ENCODE measurements around the gene CTNNA2. TPM values are rescaled to one million over a fixed set of nuclear protein-coding genes. Genes with fewer than 3 reads are reported as not detected.

Gene CTNNA2
- total and polyA plus RNA-seq, 9 of the 15 experiments (the other 6 are each of a cell fraction or from before 2014, with no cell fraction given): 0.03 to 0.40 (median 0.15) TPM

DNA sequence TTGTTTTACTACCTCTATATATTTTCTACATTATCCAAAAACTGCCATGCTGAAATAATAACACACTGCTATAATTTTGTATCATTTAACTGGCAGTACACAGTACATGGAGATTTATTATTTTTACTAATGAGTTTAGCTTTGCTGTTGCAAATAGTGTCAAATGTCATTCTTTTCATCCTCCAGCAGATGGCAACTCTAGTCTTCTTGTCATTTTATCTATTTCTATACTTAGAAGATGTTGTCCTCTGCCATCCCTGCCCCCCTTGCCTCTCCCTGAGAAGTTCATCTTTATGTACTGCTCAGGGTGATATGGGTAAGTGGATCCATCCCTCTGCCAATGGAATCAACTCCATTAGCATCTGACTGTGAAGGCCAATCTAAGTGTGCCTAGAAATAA lies 813.4 kb downstream of the CTNNA2 start:
- FAIRE-seq: peak; percentile 61
- no peak overlapping the region for H2AFZ ChIP-seq (ENCODE audit: low read depth, low read length)
- H3K9me1 ChIP-seq (ENCODE audit: control insufficient read depth, insufficient read depth, low read length): no peaks in the 10 kb centered on the region
- intact Hi-C loops (cut with micrococcal nuclease) (loop anchor here (1.0 to 10.0 kb wide), 4 partner anchors 56 to 391 kb away; no protein-coding TSS in a partner anchor), in situ Hi-C loops (cut with MboI) (loop anchor here (5.0 kb wide), 1 partner anchor 101 kb away; no protein-coding TSS in a partner anchor)
- H3K9ac ChIP-seq (ENCODE audit: insufficient read depth in 1 of 2, low read depth in 2 of 2, low read length in 2 of 2): no peak overlapping the region
- no peak for TF ChIP-seq TCF7 (IDR thresholded peaks at IDR 0.05; ENCODE audit: borderline replicate concordance)
- TF ChIP-seq DEAF1 (CRISPR knock-in tag; IDR thresholded peaks at IDR 0.05): 0 out of 2 replicates have a peak, but pooled peaks have one; percentile 24
- TF ChIP-seq ARID2 (IDR thresholded peaks at IDR 0.05): 0 out of 2 replicates have a peak, but pooled peaks have one; percentile 44
- peak; percentile 58 for TF ChIP-seq SMC3 (conservative IDR thresholded peaks at IDR 0.05; ENCODE audit: insufficient read depth, low read depth, low read length)
- TF ChIP-seq, protein P1, sequence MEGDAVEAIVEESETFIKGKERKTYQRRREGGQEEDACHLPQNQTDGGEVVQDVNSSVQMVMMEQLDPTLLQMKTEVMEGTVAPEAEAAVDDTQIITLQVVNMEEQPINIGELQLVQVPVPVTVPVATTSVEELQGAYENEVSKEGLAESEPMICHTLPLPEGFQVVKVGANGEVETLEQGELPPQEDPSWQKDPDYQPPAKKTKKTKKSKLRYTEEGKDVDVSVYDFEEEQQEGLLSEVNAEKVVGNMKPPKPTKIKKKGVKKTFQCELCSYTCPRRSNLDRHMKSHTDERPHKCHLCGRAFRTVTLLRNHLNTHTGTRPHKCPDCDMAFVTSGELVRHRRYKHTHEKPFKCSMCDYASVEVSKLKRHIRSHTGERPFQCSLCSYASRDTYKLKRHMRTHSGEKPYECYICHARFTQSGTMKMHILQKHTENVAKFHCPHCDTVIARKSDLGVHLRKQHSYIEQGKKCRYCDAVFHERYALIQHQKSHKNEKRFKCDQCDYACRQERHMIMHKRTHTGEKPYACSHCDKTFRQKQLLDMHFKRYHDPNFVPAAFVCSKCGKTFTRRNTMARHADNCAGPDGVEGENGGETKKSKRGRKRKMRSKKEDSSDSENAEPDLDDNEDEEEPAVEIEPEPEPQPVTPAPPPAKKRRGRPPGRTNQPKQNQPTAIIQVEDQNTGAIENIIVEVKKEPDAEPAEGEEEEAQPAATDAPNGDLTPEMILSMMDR (IDR thresholded peaks at IDR 0.05 in 2 of 3, conservative IDR thresholded peaks at IDR 0.05 in 1 of 3; ENCODE audit: insufficient read depth in 2 of 3, low read depth in 1 of 3, low read length in 3 of 3): peak; percentile 35 to 63 (median 39); a peak in 4 of 6 replicates
- peak; percentile 83 for TF ChIP-seq REST (IDR thresholded peaks at IDR 0.05; ENCODE audit: borderline replicate concordance)
- no peak for TF ChIP-seq REST (CRISPR knock-in tag; IDR thresholded peaks at IDR 0.05; ENCODE audit: low read depth)
- TF ChIP-seq RAD21 (CRISPR knock-in tag; conservative IDR thresholded peaks at IDR 0.05 in 1 of 2, IDR thresholded peaks at IDR 0.05 in 1 of 2): peak; percentile 76 to 87
- TF ChIP-seq ZBTB1 (CRISPR knock-in tag; IDR thresholded peaks at IDR 0.05; ENCODE audit: borderline replicate concordance, low read depth): no peak
- H3K27ac ChIP-seq (ENCODE audit: extremely low read depth, low read depth, low read length): no peak overlapping the region
- POLR2A ChIA-PET: interaction anchor here (1.2 to 1.3 kb wide), 2 partner anchors 30 to 173 kb away, joined by 4 to 5 read pairs; no protein-coding TSS in a partner anchor
- H3K36me3 ChIP-seq (ENCODE audit: control insufficient read depth, insufficient read depth, low read length): no peaks in the 10 kb centered on the region
- no peak overlapping the region for H3K4me2 ChIP-seq (ENCODE audit: insufficient read depth, low read length)
- H3K4me1 ChIP-seq (replicated peaks in 1 of 2; ENCODE audit: control insufficient read depth in 2 of 2, insufficient read depth in 2 of 2, low read length in 2 of 2): peaks cover 0 to 6% of the 10 kb centered on the region in 2 experiments; a peak in 3 of 5 replicates
- no peaks in the 10 kb centered on the region for H3K79me2 ChIP-seq (ENCODE audit: control insufficient read depth, insufficient read depth, low read length)
- H3K4me3 ChIP-seq: no peak overlapping the region
- BruUV-seq (replicated peaks): no TSS peak
- ATAC-seq: peak; percentile 74
- H3K9me3 ChIP-seq (replicated peaks; ENCODE audit: control insufficient read depth, insufficient read depth, low read depth, low read length): no peaks in the 10 kb centered on the region
- no peaks in the 10 kb centered on the region for H4K20me1 ChIP-seq (replicated peaks; ENCODE audit: control insufficient read depth, insufficient read depth, low read length)
- CTCF ChIA-PET (ENCODE audit: low intra/inter-chr PET ratio): interaction anchor here (0.7 to 1.5 kb wide), 3 partner anchors 103 to 173 kb away, joined by 3 to 5 read pairs (median 5); no protein-coding TSS in a partner anchor
- peak in 2 of 4 experiments; percentile 12 to 48 for DNase-seq (ENCODE audit: extremely low read depth in 1 of 4, low spot score in 3 of 4)
- H3K27me3 ChIP-seq (ENCODE audit: control insufficient read depth in 2 of 2, insufficient read depth in 2 of 2, low read length in 2 of 2): peaks cover 6 to 13% of the 10 kb centered on the region in 2 experiments; a peak in 3 of 5 replicates

Measured in K562 (cell line).